ENCODE results near the gene SLC12A4.

The SLC12A4 gene

GRCh38 chr16:67986949-67987348 is 18.5 kb upstream of the SLC12A4 start:
- DNase-seq (ENCODE audit: low read depth): no peak
- TF ChIP-seq CTCF (IDR thresholded peaks at IDR 0.05; ENCODE audit: low read depth, low read length, missing control alignments): no peak
- H3K4me3 ChIP-seq (ENCODE audit: low read depth, low read length): no peak overlapping the region

- no peak for DNase-seq (ENCODE audit: low read depth)
- H3K4me3 ChIP-seq (ENCODE audit: low read depth, low read length): no peak overlapping the region
- no peak for TF ChIP-seq CTCF (IDR thresholded peaks at IDR 0.05; ENCODE audit: low read depth, low read length, missing control alignments)
Observed at GRCh38 chr16:67982011-67982696, 13.7 kb upstream of the SLC12A4 start.

GRCh38 chr16:67979955-67980678 is 11.7 kb upstream of the SLC12A4 start, which contains the start of gene DPEP3:
Gene DPEP3, minus strand, starts transcription at chr16:67980499. Its CDS starts 119 bp downstream, at chr16:67980380.
- TF ChIP-seq CTCF (IDR thresholded peaks at IDR 0.05; ENCODE audit: low read depth, low read length, missing control alignments): peak; percentile 24
- DNase-seq (ENCODE audit: low read depth): no peak
- H3K4me3 ChIP-seq (ENCODE audit: low read depth, low read length): no peak within 1 kb of the TSS

GRCh38 chr16:67977469-67978227 is 9.2 kb upstream of the SLC12A4 start:
- H3K4me3 ChIP-seq (ENCODE audit: low read depth, low read length): no peak overlapping the region
- peak; percentile 12 for TF ChIP-seq CTCF (IDR thresholded peaks at IDR 0.05; ENCODE audit: low read depth, low read length, missing control alignments)
- no peak for DNase-seq (ENCODE audit: low read depth)

GRCh38 chr16:67977005-67977404 is 8.6 kb upstream of the SLC12A4 start:
- no peak overlapping the region for H3K4me3 ChIP-seq (ENCODE audit: low read depth, low read length)
- DNase-seq (ENCODE audit: low read depth): no peak
- TF ChIP-seq CTCF (IDR thresholded peaks at IDR 0.05; ENCODE audit: low read depth, low read length, missing control alignments): no peak

- TF ChIP-seq CTCF (IDR thresholded peaks at IDR 0.05; ENCODE audit: low read depth, low read length, missing control alignments): no peak
- H3K4me3 ChIP-seq (ENCODE audit: low read depth, low read length): no peak overlapping the region
- DNase-seq (ENCODE audit: low read depth): no peak
Observed at GRCh38 chr16:67976205-67976604, 7.8 kb upstream of the SLC12A4 start.
